ACC112 (cell line): ENCODE results near the gene ACOXL.

Experiments used
- H2AFZ ChIP-seq: fragments of 200-600 bp; sonication (generic); one replicate; pipeline ENCODE4 v1.6.0; 2017; ENCODE audit warnings: antibody characterized with exemption, low read length; ENCODE audit not compliant: unreplicated experiment
- H3K27ac ChIP-seq: fragments of 200-600 bp; sonication (generic); 2 replicates; pipeline ENCODE4 v1.5.1; 2014; ENCODE audit warnings: low read depth, mild to moderate bottlenecking, antibody characterized with exemption, low read length, moderate library complexity
- H3K27me3 ChIP-seq: fragments of 200-600 bp; sonication (generic); 2 replicates; pipeline ENCODE4 v1.6.1; 2014; ENCODE audit warnings: mild to moderate bottlenecking, antibody characterized with exemption, low read length, moderate library complexity, mixed read lengths; ENCODE audit not compliant: insufficient read depth
- H3K36me3 ChIP-seq: fragments of 200-600 bp; sonication (generic); 2 replicates; pipeline ENCODE4 v1.6.1; 2016; ENCODE audit warnings: mild to moderate bottlenecking, antibody characterized with exemption, low read length, moderate library complexity, mixed read lengths; ENCODE audit not compliant: insufficient read depth
- H3K4me1 ChIP-seq: fragments of 200-600 bp; sonication (generic); one replicate; pipeline ENCODE4 v1.6.1; 2016; ENCODE audit warnings: low read length, mixed read lengths; ENCODE audit not compliant: insufficient read depth, unreplicated experiment, control insufficient read depth
- H3K4me3 ChIP-seq: fragments of 200-600 bp; sonication (generic); 2 replicates; pipeline ENCODE4 v1.5.1; 2014; ENCODE audit warnings: mild to moderate bottlenecking, low read depth, low read length
- H3K79me2 ChIP-seq: fragments of 200-600 bp; sonication (generic); one replicate; pipeline ENCODE4 v1.6.0; 2016; ENCODE audit warnings: low read length; ENCODE audit not compliant: control insufficient read depth, unreplicated experiment, insufficient read depth

The ACOXL gene

DNA sequence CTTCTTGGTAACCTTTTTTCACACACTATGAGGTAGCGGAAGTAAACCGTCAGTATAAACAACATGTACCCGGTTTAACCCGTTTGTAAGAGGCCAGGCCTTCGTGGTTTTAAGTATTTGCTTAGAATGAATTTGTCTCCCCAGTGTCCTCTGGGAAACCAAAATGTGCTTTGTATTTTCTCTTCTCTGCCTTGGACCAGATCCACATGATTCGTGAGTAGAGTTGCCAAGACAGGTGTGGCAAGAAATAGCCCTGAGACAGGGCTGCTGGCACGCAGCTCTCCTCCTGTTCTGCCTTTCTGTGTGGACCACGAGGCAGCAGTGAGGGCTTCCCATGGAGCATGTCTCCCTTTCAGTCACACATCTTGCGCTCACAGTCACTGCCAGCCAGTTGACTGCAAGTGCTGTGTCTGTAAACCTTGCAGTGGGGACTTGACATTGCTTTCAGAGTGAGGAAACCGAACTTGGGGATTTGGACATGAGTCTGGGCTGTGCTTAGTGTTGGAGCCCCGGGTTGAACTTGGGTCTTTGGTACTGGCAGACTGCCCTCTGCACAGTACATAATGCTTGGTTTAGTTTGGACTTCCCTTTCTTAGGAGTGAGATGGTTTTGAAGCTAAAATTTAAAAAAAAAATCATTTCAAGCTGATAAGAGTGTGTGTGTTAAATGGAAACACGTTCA, 407.4 kb downstream of the ACOXL start:
- no peaks in the 10 kb centered on the region for H3K27me3 ChIP-seq
- no peaks in the 10 kb centered on the region for H3K36me3 ChIP-seq
- no peaks in the 10 kb centered on the region for H3K79me2 ChIP-seq
- H2AFZ ChIP-seq = no peak overlapping the region
- H3K27ac ChIP-seq = no peak overlapping the region
- H3K4me3 ChIP-seq = no peak overlapping the region
- peaks cover 4% of the 10 kb centered on the region for H3K4me1 ChIP-seq

DNA sequence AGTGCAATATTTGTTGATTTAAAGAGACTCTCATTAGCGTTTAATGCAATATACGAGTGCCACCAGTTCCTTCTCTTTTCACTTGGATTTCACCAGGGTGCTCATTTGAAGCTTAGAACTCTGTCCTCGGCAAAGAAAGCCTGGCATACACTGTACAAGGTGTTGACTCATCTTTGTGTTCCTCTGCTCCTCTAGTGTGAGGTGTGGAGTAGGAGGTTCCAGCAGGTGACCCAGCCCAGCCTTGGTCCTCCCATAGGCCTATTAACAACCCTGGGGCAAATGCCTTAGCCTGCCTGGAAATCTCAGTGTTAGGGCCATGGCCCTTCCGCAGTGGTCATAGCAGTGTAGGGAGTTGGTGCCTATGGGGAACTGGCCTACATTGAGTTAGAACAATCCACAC, 408.4 kb downstream of the ACOXL start:
- Histone ChIP-seq H3K27me3 (no peaks in the 10 kb centered on the region), H3K4me3 (no peak overlapping the region), H3K27ac (no peak overlapping the region), H3K79me2 (no peaks in the 10 kb centered on the region), H3K36me3 (no peaks in the 10 kb centered on the region), H3K4me1 (peaks cover under 1% of the 10 kb centered on the region), H2AFZ (no peak overlapping the region)

DNA sequence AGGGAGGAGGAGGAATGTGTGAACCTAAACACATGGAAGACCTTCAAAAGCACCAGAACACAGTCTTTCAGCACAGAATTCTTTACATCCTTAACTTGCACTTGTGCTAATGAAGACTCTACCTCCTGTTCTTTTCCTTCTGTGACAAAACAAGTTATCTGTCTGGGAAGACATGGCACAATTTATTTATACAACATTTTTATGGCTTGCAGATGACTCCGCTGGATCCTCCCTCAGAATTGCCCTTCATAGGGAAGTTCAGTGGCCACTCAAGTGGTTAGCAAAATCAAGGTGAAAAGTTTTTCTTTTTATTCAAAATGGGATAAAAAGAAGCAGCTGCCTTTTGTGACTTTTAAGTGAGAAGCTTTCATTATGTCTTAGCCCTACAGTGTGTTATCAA, 409.7 kb downstream of the ACOXL start:
- Histone ChIP-seq H3K27me3 (no peaks in the 10 kb centered on the region), H3K4me3 (no peak overlapping the region), H3K27ac (no peak overlapping the region), H3K36me3 (no peaks in the 10 kb centered on the region), H3K4me1 (no peaks in the 10 kb centered on the region), H3K79me2 (no peaks in the 10 kb centered on the region), H2AFZ (no peak overlapping the region)

DNA sequence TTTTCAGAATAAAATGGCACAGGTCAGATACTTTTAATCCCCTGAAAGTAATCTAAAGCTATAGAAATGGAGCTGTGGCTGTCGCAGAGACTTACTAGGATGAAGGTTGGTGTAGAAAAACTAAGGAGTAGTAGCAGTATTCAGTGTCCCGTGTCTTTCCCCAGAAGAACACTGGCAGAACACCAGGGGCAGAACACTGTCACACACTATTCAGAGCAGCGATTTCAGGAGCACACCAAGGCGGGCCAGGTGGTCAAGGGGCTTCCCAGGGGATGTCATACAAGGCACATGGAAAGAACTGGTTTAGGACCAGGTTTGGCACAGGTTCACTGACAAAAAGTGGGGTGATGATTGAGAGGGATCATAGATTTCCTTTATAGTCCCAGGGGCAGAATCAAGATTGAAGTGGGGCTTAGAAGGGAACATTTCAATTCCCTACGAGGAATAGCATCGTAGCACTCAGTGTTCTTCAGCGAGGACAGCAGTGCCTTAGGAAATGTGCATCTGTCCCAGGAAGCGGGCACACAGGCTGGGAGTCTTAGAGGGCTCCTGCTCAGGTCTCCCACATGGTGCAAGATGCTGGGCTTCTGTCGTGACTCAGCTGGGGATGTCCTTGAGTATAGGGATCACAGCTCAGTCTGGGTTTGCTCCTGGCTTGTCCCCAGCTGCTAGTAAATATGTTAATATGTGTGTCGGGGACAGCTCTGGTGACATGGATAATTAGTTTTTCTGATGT, 410.9 kb downstream of the ACOXL start:
- Histone ChIP-seq H3K4me1 (no peaks in the 10 kb centered on the region), H3K27me3 (no peaks in the 10 kb centered on the region), H3K4me3 (no peak overlapping the region), H3K79me2 (no peaks in the 10 kb centered on the region), H3K27ac (no peak overlapping the region), H3K36me3 (no peaks in the 10 kb centered on the region), H2AFZ (no peak overlapping the region)

DNA sequence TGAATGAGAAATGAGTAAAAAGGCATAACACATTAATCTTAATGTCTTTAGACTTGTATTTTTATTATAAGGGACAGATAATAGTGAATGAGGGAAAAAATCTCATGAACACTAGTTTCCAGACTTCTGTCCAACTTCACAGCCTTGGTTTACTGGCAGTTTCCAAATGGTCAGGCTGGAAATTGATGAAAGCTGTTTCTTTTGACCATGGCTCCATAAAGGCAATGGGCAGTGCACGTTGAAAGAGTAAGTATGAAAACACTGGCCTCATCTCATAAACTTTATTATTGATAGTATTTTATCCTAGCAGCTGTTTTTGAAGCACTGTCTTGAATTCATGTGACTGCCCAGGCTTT, 411.4 kb downstream of the ACOXL start:
- Histone ChIP-seq H3K4me1 (no peaks in the 10 kb centered on the region), H3K36me3 (no peaks in the 10 kb centered on the region), H3K79me2 (no peaks in the 10 kb centered on the region), H2AFZ (no peak overlapping the region), H3K27me3 (no peaks in the 10 kb centered on the region), H3K4me3 (no peak overlapping the region), H3K27ac (no peak overlapping the region)

DNA sequence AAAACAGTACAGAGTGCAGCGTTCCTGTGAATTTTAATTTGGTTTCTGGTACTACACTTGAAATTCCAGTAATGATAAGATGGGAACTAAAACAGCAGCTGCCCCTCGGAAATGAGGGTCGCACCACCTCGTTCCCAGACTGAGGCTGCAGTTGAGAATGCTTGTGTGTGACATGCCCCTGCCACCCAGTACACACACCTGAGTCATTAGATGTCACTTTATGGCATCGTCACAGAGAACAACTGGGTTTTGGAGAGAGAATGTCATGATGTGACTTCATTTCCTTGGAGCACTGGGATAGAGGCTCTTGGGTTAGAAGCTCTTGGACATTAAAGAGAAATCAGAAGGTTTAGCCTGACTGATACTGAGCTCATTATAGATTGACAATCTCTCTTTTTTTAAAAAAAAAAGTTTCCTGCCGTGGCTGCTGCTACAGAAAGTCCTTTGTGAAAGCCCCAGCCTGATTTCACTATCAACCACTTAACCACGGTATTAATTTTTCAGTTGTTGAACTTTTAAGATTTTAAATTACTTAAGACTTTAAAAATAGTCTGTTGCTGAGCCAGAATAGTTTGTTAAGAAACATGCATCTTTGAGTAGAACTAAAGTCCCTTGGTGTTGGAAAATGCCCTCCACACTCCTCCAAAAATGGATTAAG, 412.9 kb downstream of the ACOXL start:
- Histone ChIP-seq H3K4me1 (no peaks in the 10 kb centered on the region), H3K79me2 (no peaks in the 10 kb centered on the region), H3K27ac (no peak overlapping the region), H3K36me3 (no peaks in the 10 kb centered on the region), H3K4me3 (no peak overlapping the region), H2AFZ (no peak overlapping the region), H3K27me3 (no peaks in the 10 kb centered on the region)

DNA sequence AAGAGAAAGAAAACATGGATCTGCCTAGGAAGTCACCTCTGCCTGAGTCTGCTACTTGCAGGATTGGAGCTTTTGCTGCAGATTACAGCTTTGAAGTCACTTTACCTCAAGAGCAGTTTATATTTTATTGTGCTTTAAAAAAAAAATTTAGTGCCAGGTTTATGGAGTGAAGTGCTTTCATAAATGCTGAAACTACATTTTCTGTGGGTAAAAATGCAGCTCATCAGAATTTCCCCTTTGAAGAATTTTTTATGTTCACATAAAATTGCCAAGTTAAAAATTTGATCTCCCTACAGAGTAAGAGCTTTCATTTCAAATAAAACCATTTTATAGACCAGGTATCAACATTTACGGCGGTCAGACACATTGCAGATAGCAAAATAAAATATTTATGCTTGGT, 413.6 kb downstream of the ACOXL start:
- Histone ChIP-seq H3K4me1 (no peaks in the 10 kb centered on the region), H3K79me2 (no peaks in the 10 kb centered on the region), H3K36me3 (no peaks in the 10 kb centered on the region), H3K27ac (no peak overlapping the region), H3K4me3 (no peak overlapping the region), H2AFZ (no peak overlapping the region), H3K27me3 (no peaks in the 10 kb centered on the region)

DNA sequence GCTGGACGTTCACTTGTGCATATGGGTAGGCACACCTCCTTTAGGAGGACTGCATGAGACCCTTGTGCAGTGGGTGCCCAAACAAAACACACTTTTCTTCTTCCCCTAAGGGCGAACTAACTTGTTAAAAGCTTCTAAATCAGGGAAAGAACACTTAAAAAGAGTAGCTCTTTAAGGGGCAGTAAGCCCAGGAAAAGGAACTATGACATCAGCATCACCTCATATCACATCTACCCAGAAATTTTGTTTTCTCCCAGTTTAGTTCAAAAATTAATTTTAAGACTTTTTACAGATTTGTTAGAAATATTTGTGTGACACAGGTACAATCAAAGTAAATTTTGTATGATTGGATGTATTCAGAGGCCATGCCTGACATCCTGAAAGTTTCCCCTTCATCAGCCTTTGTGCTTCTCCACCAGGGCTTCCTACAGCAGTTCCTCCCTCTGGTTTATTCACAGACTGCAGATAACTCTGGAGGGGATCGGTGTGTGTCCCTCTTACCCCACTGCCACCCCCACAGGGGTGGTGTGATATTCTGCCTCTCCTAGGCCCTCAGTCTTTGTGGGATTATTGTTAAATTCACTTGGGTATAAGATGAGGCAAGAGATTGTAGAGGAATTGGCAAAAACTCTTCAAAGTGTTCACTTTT, 416.0 kb downstream of the ACOXL start:
- Histone ChIP-seq H3K27me3 (no peaks in the 10 kb centered on the region), H3K79me2 (no peaks in the 10 kb centered on the region), H3K36me3 (no peaks in the 10 kb centered on the region), H3K27ac (no peak overlapping the region), H2AFZ (no peak overlapping the region), H3K4me3 (no peak overlapping the region), H3K4me1 (no peaks in the 10 kb centered on the region)

DNA sequence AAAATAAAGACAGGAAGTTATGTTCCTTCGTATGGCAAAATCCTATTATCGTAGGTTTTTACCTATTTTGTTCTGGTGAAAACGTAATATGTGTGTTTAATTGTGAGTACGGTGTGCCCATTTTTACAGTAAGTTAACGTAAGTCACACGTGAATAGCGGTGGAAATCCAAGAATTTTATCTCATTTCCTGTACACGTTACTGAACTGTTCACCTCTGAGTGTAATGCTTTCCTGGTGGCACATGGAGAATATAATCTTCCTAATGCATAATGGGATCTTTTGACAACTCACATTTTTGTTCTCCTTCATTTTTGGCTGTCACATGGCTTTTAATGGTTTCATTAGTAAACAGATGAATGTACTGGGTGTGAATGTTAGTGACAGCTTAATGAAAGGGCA, 416.6 kb downstream of the ACOXL start:
- Histone ChIP-seq H3K27me3 (no peaks in the 10 kb centered on the region), H3K27ac (no peak overlapping the region), H3K36me3 (no peaks in the 10 kb centered on the region), H3K4me1 (no peaks in the 10 kb centered on the region), H2AFZ (no peak overlapping the region), H3K79me2 (no peaks in the 10 kb centered on the region), H3K4me3 (no peak overlapping the region)

DNA sequence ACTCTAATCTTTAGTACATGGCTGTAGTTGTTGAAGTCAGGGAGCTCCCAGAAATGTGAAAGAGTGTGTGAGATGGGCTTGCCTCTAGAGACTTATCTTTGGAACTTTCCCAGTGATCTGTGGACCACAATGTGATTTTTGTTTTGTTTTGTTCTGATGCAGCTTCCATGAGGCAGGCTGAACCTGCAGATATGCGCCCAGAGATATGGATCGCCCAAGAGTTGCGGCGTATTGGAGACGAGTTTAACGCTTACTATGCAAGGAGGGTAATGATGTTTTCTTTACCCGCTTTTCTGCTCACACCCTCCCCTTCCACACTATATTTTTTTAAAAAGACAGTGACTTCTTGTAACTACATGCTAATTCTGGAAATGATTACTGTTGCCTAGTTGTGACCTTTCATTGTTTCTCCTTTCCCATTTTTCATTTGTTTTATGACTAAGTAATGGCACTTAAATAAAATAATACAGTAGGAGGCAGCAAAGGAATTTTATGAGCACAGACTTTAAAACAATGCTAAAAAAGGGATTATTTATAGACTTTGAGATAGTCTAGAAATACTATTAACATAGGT, 417.6 kb downstream of the ACOXL start:
- no peaks in the 10 kb centered on the region for H3K36me3 ChIP-seq
- H3K79me2 ChIP-seq = no peaks in the 10 kb centered on the region
- H3K27me3 ChIP-seq = no peaks in the 10 kb centered on the region
- no peak overlapping the region for H3K27ac ChIP-seq
- H2AFZ ChIP-seq = no peak overlapping the region
- H3K4me1 ChIP-seq = no peaks in the 10 kb centered on the region
- H3K4me3 ChIP-seq = no peak overlapping the region
